ENCODE measurements around the gene IQCB1. TPM values are rescaled to one million over a fixed set of nuclear protein-coding genes. Genes with fewer than 3 reads are reported as not detected.

IQCB1 gene
- total RNA-seq, 6 experiments from 2014 or later: 8.4 to 11.9 (median 10.1) TPM

GRCh38 chr3:121809249-121809648 lies 25.6 kb downstream of the IQCB1 start:
- Mint-ChIP-seq H3K9me3 (no peaks in the 10 kb centered on the region), H3K4me3 (no peak overlapping the region), H3K27ac (no peak overlapping the region), H3K27me3 (ENCODE audit: insufficient read depth) (no peaks in the 10 kb centered on the region), H3K36me3 (ENCODE audit: low read depth) (peaks cover 11% of the 10 kb centered on the region), H3K4me1 (ENCODE audit: low read depth) (no peaks in the 10 kb centered on the region)
- DNase-seq: no peak
- TF ChIP-seq, protein P1, sequence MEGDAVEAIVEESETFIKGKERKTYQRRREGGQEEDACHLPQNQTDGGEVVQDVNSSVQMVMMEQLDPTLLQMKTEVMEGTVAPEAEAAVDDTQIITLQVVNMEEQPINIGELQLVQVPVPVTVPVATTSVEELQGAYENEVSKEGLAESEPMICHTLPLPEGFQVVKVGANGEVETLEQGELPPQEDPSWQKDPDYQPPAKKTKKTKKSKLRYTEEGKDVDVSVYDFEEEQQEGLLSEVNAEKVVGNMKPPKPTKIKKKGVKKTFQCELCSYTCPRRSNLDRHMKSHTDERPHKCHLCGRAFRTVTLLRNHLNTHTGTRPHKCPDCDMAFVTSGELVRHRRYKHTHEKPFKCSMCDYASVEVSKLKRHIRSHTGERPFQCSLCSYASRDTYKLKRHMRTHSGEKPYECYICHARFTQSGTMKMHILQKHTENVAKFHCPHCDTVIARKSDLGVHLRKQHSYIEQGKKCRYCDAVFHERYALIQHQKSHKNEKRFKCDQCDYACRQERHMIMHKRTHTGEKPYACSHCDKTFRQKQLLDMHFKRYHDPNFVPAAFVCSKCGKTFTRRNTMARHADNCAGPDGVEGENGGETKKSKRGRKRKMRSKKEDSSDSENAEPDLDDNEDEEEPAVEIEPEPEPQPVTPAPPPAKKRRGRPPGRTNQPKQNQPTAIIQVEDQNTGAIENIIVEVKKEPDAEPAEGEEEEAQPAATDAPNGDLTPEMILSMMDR (IDR thresholded peaks at IDR 0.05): no peak

DNA sequence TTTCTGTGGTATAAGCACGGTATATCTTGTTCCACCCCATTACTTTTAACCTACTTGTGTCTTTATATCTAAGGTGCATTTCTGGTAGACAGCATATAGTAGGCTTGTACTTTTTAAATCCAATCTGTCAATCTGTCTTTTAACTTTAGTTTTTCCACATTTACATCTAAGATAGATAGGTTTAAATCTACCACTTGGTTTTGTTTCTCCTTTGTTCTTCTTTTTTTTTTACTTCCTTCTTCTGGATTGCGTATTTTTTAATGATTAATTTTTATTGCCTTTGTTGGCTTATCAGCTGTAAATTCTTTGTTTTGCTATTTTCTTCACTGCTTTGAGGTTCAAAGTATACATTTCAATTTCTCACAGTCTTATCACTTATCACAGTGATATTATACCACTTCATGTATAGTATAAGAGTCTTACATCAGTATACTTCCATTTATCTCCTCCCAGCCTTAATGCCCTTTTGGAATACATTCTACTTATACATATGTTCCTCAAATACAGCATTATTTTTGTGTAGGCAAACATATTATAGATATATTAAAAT lies 31.0 kb downstream of the IQCB1 start:
- Mint-ChIP-seq H3K4me1 (ENCODE audit: low read depth) (no peaks in the 10 kb centered on the region), H3K27ac (no peak overlapping the region), H3K36me3 (ENCODE audit: low read depth) (peaks cover 7% of the 10 kb centered on the region), H3K9me3 (no peaks in the 10 kb centered on the region), H3K27me3 (ENCODE audit: insufficient read depth) (no peaks in the 10 kb centered on the region), H3K4me3 (no peak overlapping the region)
- DNase-seq: no peak
- TF ChIP-seq, protein P1 (IDR thresholded peaks at IDR 0.05): no peak

GRCh38 chr3:121800906-121801305 lies 34.0 kb downstream of the IQCB1 start:
- H3K9me3 Mint-ChIP-seq: no peaks in the 10 kb centered on the region
- no peaks in the 10 kb centered on the region for H3K27me3 Mint-ChIP-seq (ENCODE audit: insufficient read depth)
- no peak overlapping the region for H3K27ac Mint-ChIP-seq
- H3K4me3 Mint-ChIP-seq: no peak overlapping the region
- TF ChIP-seq, protein P1 (IDR thresholded peaks at IDR 0.05): no peak
- no peaks in the 10 kb centered on the region for H3K4me1 Mint-ChIP-seq (ENCODE audit: low read depth)
- no peak for DNase-seq
- peaks cover 7% of the 10 kb centered on the region for H3K36me3 Mint-ChIP-seq (ENCODE audit: low read depth)

GRCh38 chr3:121796970-121797369 lies 37.9 kb downstream of the IQCB1 start:
- H3K36me3 Mint-ChIP-seq (ENCODE audit: low read depth): peaks cover 24% of the 10 kb centered on the region
- H3K9me3 Mint-ChIP-seq: no peaks in the 10 kb centered on the region
- H3K4me3 Mint-ChIP-seq: no peak overlapping the region
- DNase-seq: no peak
- H3K27ac Mint-ChIP-seq: no peak overlapping the region
- TF ChIP-seq, protein P1 (IDR thresholded peaks at IDR 0.05): no peak
- no peaks in the 10 kb centered on the region for H3K4me1 Mint-ChIP-seq (ENCODE audit: low read depth)
- no peaks in the 10 kb centered on the region for H3K27me3 Mint-ChIP-seq (ENCODE audit: insufficient read depth)

DNA sequence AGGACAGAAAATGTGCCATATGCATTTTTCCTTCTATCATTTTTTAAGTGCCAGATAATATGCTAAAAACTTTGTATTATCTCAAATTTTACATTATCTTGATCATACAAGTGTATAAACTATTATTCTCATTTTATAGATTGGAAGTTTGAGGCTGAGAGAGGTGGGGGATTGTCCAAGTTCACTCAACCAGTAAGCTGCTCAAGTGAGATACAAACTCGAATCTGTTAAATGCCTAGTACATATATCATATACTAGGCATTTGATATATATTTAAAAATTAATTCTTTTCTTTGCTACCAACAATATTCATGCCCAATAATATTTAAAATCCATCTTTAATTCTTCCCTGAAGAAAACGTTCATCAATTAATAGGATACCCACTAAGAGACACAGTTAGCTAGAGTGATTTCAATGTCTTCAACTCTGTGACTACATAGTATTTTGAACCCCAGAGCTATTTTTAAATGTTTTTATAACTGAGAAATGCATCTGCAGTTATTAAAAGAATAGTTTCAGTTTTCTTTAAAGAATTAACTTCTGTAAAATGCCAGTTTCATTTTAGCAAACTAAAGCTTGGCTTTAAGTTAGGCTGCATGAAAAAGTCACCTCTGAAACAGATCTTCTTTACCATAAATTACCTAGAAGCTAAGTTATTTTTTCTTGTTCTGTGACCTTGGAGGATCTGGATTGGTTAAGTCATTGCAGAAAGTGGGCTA lies 40.4 kb downstream of the IQCB1 start:
- no peak for DNase-seq
- H3K27me3 Mint-ChIP-seq (ENCODE audit: insufficient read depth): no peaks in the 10 kb centered on the region
- H3K4me1 Mint-ChIP-seq (ENCODE audit: low read depth): no peaks in the 10 kb centered on the region
- H3K4me3 Mint-ChIP-seq: no peak overlapping the region
- no peaks in the 10 kb centered on the region for H3K9me3 Mint-ChIP-seq
- TF ChIP-seq, protein P1 (IDR thresholded peaks at IDR 0.05): no peak
- no peak overlapping the region for H3K27ac Mint-ChIP-seq
- H3K36me3 Mint-ChIP-seq (ENCODE audit: low read depth): peaks cover 31% of the 10 kb centered on the region

Measured in HFFc6 (cell line).